HG02943 (cell line): ENCODE results near the gene SIL1.
"Not testable (repeated sequence)": the region's sequence is repeated elsewhere in the genome, so short reads cannot be mapped to it uniquely, and the experiment has no call there.

Source experiments
- ATAC-seq: cut with Tn5 transposase; IDR thresholded peaks from one replicate; pipeline ENCODE4 v1.9.1; 2021; ENCODE audit warnings: mild to moderate bottlenecking, low read depth, moderate library complexity; ENCODE audit not compliant: unreplicated experiment

Gene SIL1

DNA sequence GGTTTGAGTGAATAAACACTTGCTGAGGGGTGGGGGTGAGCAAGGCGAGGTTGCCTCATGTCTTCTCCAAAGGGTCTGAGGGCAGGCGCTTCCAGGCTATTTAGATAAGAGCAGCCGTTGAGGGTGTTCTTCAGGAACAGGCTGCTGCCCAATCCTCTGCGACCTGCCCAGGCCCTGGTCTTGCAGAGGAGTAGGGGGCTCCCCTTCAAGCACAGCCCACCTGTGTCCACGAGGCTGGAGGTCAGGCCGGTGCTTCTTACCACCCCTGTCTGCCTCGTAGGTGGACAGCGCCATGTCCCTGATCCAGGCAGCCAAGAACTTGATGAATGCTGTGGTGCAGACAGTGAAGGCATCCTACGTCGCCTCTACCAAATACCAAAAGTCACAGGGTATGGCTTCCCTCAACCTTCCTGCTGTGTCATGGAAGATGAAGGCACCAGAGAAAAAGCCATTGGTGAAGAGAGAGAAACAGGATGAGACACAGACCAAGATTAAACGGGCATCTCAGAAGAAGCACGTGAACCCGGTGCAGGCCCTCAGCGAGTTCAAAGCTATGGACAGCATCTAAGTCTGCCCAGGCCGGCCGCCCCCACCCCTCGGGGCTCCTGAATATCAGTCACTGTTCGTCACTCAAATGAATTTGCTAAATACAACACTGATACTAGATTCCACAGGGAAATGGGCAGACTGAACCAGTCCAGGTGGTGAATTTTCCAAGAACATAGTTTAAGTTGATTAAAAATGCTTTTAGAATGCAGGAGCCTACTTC lies 264.5 kb downstream of the SIL1 start:
- ATAC-seq: no peak

DNA sequence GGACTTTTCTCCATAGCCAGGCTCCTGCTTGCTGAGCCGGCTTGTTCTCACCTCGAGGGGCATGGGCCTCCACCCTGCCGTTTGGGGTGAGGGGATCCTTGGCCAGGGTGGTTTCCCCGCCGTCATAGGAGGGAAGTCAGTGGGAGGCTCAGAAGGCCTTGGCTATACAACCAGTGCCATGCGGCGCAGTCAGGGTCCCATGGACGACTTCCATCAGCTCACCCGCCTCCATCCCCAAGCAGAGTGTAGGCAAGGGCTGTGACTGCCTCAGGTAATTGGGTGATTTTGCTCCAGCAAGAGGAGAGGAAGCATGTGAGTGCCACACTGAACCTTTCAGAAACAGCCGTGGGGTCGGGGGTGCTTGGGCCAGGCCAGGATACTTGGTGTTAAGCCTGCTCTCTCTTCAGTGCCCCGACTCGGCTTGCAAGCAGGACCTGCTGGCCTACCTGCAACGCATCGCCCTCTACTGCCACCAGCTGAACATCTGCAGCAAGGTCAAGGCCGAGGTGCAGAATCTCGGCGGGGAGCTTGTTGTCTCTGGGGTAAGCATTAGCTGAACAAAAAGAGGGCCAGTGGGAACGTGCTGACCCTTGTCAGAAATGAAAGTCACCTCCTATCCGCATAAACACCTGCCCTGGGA lies 265.9 kb downstream of the SIL1 start:
- ATAC-seq: no peak

DNA sequence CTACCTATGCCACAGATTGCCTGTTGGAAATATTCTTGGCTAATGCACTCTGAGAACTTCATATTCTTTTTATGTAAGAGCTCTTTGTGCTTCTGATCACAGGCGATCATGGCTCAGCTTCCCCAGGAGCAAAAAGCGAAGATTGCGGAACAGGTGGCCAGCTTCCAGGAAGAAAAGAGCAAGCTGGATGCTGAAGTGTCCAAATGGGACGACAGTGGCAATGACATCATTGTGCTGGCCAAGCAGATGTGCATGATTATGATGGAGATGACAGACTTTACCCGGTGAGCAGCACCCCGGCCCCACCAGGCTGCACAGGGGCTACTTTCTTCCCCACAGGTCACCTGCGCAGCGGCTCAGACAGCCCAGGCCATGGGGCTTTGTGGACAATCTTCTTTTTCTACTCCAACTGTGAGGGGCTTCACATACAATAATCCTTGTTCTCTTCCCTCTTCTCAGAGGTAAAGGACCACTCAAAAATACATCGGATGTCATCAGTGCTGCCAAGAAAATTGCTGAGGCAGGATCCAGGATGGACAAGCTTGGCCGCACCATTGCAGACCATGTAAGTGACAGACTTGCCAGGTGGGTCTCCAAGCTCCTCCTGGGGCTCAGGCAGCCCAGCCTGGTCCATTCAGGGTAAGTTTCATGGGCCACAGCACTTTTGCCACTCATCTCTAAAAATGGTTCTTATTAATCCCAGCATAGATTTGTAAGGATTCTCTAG lies 267.6 kb downstream of the SIL1 start:
- no peak for ATAC-seq

DNA sequence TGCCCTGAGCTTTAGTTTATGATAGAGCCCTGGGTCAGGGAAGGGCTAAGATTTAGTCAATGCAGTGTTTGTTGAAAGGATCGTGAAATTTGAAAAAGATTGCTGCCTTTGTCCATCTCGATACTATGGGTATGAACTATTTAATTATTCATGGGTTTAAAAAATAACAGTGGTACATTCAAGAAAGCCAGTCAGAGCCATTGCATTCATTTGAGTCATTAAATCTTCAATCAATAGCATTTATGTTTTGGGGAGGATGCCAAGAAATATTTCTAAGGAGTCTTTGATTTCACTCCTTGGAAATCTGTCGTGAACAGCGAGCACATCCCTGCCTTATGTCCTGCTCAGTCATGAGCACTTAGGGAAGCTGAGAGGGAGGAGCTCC lies 268.6 kb downstream of the SIL1 start:
- no peak for ATAC-seq

DNA sequence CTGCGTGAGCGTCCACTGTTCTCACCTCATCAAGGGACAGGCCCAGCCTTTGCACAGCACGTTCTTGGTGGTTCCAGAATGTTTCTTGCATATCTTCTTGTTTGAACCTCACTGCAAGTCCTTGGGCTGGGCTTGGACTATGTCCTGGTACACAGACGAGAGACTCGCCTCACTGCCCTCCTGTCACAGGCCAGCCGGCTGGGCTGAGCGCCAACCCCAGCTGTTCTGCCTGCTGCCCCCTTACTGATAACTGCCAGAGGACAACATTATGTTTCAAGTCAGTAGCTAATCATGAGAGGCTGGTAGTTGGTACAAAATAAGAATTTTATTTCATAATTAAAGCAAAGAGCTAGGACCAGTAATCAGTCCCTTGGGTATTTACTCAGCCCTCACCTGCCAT lies 270.2 kb downstream of the SIL1 start:
- no peak for ATAC-seq

DNA sequence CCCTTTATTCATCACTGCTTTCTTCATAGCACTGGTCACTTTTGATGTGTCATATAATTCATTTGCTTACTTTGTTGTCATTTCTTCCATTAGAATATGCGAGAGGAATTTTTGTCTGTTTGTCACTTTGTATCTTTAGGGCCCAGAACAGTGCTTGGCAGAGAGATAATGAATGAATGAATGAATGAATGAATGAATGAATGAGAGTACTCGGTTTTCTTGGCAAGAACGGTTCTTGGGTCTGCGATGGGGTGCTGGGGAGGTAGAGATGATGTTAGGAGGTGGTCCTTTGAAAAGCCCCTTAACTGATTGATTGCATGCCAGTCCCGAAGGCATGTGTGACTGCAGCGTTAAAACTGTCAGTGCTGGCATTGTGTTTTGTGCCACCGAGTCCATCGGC lies 270.6 kb downstream of the SIL1 start:
- ATAC-seq: no peak

DNA sequence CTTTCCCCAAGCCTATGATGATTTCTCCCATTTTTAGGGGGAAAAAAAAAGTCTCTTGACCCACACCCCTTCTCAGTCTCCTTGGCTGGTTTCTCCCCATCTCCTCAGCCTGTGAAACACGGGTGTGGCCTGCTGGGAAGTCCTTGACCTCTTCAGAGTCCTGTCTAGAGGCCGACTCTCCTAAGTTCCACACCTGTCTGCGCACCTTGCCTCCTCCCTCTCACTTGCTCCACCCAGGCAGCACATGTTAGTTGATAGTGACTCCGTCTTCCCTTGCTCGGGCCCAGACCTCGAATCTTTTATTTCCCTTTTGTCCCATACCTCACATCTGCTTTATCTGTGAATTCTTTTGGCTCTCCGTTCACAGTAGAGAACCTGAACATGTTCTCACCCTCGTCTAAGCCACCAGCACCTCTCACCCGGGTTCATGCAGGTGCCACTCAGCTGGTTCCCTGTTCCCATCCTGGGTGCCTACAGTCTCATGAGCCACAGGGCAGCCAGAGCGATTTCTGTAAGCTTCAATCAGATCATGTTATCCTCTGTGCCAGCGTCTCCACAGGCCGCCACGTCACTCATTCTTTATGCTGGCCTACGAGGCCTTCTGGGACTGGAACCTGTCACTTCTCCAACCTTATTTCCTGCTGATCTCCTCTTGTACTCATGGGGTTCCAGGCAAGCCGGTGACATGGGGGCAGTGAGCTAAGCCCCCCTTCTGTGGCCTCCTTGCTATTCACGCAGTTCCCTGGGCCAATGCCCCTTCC lies 271.3 kb downstream of the SIL1 start:
- ATAC-seq: no peak

DNA sequence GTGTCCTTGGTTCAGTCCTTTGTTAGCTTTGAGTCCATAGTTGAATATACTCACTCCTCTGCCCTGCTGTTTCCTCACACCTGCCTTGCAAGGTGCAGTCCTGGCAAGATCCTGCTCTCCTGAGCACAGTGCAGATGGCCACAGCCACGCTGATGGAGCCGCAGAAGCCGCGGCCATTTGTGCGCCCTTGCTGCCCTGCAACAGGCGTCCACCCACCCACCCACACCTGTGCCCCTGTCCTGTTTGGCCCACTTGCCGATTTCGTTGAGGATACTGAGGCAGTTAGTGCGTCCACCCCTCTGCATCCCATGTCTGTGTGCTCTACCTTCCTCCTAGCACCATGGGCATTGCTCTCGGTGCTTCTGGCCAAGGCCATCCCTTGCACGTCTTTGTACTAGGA lies 271.9 kb downstream of the SIL1 start:
- no peak for ATAC-seq

DNA sequence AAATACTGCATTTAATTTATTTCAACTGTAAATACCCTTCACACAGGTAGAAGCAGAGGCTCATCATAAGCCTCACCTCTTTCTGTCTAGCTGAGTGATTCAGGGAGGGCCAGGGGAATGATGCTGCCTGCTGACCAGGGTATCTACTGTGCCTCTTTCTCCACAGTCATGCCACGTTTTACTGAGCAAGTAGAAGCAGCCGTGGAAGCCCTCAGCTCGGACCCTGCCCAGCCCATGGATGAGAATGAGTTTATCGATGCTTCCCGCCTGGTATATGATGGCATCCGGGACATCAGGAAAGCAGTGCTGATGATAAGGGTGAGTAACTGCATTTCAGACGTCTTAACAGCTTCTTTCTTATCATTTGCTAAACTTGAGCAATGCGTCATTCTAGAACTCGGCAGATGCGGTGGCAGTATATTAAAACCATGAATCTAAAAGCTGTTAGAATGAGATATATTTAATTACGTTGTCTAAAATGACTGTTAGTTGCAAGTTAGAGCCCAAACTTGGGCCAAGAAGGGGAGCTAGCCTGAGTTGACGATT lies 273.0 kb downstream of the SIL1 start:
- no peak for ATAC-seq

DNA sequence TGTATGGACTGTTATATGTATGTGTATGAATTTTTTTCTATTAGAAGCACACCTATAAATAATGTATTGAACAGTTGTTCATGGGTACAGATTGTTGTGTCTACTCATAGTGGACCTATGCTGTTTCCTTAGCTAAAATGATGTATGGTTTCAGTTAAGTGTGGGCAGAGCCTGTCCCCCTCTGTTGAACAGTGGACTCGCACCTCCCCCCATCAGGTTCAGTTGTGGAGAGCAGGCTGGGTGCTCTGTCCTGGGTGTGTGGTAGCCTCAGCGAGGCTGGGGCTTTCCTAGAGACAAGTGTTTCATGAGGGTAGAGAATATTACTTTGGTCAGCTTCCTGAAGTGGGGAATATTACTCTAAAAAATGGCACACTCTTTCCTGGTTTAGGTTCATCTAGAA lies 275.7 kb downstream of the SIL1 start:
- no peak for ATAC-seq

DNA sequence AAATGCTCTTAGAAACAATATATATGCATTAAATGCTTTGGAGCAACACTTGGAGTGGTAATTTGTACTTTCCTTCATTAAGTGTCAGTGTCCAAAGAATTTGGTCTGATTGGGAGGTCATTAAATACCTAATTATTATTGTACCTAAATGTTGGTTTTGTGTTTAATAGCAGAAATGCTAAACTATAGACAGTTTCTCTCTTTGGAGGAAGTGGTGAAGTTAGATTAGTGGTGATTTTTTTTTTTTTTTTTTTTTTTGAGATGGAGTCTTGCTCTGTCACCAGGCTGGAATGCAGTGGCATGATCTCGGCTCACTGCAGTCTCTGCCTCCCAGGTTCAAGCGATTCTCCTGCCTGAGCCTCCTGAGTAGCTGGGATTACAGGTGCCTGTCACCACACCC lies 276.8 kb downstream of the SIL1 start:
- ATAC-seq: not testable (repeated sequence)

DNA sequence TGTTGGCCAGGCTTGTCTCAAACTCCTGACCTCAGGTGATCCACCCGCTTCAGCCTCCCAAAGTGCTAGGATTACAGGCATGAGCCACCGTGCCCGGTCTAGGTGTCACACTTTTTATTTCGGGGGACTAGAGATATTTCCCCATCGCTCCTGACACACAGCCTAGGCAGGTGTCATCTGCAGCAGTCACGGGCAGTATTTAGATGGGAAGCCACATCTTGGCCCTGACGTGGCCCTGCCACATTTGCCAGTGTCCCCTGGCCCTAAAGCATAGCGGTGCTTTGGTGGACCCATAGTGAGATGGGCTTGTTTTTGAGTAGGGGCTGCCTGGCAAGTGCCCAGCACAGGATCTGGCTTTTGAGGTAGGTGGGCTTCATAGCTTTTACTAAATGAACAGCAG lies 278.0 kb downstream of the SIL1 start:
- ATAC-seq: no peak

DNA sequence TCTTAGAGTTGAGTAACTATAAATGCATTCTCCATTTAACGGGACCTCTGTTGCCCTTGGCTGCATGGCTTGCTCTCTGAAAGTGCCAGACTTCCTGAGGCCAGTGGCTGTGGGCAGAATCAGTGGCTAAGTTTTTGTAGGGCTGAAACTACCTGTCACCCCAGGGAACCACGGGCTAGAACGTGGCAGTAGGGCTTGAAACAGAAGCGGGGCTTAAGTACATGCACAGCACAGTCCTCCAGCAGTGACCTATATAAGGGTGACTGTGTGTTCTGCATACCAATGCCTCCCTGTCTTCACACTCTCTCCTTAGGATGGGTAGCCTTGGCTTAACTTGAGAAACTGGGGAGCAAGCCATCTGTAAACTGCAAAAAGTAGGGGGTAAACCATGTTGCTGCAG lies 279.5 kb downstream of the SIL1 start:
- no peak for ATAC-seq

DNA sequence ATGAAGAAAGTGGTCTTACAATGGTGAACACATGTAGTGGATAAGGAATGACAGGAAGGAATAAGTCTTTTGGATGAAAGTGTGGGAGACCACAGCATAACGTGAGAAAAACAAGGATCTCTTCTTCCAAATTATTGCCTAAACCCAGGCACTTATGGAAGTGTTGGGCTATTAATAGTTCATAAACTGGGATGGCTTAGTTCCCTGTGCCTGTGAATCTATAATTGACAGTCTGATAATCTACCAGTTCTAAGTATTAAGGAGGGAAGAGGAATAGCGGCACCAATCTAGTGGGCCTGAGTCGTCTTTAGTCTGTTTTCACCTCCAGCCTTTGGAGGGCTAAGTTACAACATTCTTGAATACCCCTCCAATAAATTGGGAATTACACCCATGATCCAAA lies 283.8 kb downstream of the SIL1 start:
- no peak for ATAC-seq

DNA sequence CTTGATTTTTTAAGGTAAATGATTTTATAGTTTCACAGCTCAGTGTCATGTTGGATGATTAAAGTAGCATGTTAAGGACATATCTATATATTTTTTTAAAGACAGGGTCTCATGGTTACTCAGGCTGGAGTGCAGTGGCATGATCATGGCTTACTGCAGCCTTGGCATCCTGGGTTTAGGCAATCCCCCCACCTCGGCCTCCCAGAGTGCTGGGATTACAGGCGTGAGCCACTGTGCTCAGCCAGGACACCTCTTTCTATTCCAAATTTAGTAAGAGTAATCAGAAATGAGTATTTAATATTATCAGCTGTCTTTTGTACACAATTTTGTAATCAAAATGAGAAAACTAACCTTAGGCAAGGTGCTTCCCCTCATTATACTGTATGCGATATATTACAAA lies 284.4 kb downstream of the SIL1 start:
- ATAC-seq: no peak

DNA sequence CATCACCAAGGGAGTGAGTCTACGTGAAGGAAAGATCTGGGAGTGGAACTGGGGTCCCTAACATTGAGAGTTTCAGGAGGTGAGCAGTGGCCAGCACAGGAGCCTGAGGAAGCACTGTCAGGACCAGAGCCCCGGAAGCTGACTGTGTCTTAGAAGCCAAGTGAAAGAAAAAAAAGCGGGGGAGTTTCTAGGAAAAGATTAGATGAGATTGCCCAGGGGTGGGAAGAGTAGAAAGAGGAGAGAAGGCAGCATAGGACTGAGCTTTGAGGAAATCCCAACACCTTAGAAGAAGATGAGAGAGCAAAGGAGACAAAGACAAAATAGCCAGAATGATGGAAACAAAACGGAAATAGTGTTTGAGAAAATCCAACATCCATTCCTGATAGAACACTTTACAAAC lies 286.1 kb downstream of the SIL1 start:
- ATAC-seq: no peak

DNA sequence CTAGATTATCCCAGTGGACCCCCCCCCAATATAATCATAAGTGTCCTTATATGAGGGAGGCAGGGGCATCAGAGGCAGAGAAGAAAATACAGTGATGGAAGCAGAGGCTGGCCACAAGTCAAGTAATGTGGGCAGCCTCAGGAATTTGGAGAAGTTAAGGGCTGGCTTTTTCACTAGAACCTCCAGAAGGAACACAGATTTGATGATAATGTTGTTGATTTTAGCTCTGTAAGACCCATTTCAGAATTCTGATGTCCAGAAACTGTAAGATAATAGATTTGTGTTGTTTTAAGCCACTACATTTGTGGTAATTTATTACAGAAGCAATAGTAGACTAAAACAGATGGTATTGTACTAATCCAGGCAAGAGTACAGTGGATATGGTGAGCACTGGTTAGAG lies 286.7 kb downstream of the SIL1 start:
- no peak for ATAC-seq

DNA sequence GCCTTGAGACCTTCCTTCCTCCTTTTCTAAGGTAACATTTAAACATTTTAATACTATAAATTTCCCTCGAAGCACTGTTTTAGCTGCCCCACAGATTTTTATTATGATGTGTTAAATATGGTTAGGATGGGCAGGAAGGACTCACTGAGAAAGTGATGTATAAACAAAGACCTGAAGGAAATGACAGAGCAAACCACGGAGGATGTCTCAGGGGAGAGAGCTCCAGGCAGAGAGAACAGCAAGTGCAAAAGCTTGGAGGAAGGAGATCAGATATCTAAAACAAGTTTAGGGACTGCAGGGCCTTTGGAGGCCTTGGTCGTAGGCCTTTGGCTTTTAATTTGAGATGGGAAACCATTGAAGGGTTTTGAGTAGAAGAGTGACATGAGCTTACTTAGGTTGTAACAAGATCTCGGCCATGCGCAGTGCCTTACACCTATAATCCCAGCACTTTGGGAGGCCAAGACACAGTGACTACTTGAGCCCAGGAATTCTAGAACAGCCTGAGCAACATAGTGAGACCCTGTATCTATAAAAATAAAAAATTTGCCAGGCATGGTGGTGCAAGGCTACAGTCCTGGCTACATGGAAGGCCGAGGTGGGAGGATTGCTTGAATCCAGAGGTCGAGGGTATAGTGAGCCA lies 287.5 kb downstream of the SIL1 start:
- no peak for ATAC-seq

DNA sequence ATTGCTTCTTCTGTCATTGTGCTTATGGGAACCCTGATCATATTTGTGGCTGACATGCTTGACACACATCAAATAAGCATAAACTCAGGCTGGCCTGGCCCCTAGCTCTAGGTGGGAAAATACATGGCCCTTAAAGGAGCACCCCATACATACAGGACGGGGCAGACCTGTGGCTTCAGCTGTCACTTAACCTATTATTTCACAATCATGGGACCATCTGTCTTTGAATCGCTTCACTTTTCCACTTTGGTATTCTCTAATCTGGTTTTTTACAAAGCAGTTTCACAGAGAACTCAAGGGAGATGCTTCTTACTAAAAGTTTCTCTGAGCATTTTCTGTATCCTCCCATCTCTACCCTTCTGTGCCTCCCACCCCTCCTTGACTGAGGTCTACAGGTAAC lies 288.4 kb downstream of the SIL1 start:
- no peak for ATAC-seq

DNA sequence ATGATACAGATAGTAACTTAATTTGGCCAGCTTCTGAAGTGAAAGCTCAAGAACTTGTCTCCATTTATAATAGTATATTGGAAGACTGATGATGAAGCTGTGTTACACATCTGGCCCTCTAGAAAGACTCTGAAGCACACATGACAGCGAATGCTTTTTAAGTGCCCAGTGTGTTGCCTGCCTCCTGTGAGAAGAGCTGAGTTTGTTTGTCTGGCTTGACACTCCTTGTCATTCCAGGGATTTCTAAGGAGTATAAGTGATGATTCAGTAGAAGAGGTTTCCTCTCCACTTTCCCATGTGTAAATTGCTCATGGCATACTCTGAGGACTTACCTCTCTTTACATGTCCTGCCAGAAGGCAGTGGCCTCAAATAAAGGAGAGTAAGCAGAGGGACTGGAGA lies 292.6 kb downstream of the SIL1 start:
- ATAC-seq: no peak
